ENCODE results near the gene IFT20.

The IFT20 gene

GRCh38 chr17:28335201-28335958, at the start of gene IFT20, which contains the start of gene TNFAIP1:
IFT20 (minus strand) TSS chr17:28335472; CDS start chr17:28331985, 3,487 bp downstream.
TNFAIP1 (plus strand) TSS chr17:28335761; CDS start chr17:28339522, 3,761 bp downstream.
- peak; percentile 98 for DNase-seq (ENCODE audit: low spot score)

GRCh38 chr17:28385037-28385400, 49.7 kb upstream of the IFT20 start:
- no peak for DNase-seq (ENCODE audit: low spot score)

- DNase-seq (ENCODE audit: low spot score), result no peak
These were observed 49.2 kb upstream of the IFT20 start for GRCh38 chr17:28384281-28385036.

GRCh38 chr17:28381141-28381825, 46.0 kb upstream of the IFT20 start:
- DNase-seq (ENCODE audit: low spot score), result no peak

- DNase-seq (ENCODE audit: low spot score), result no peak
These were observed 44.8 kb upstream of the IFT20 start for GRCh38 chr17:28379814-28380801.

GRCh38 chr17:28372945-28373274, 37.6 kb upstream of the IFT20 start:
- DNase-seq (ENCODE audit: low spot score), result no peak

GRCh38 chr17:28372203-28372944, 37.1 kb upstream of the IFT20 start:
- no peak for DNase-seq (ENCODE audit: low spot score)

GRCh38 chr17:28371245-28372202, 36.3 kb upstream of the IFT20 start, which contains the start of gene SARM1:
SARM1 (plus strand) TSS chr17:28371694; CDS start chr17:28372033, 339 bp downstream.
- DNase-seq (ENCODE audit: low spot score), result peak; percentile 17

GRCh38 chr17:28370744-28371103, 35.5 kb upstream of the IFT20 start:
- DNase-seq (ENCODE audit: low spot score), result no peak

- no peak for DNase-seq (ENCODE audit: low spot score)
These were observed 34.9 kb upstream of the IFT20 start, which contains the start of gene VTN for GRCh38 chr17:28370035-28370743. VTN (minus strand) TSS chr17:28370307; CDS start chr17:28370203, 104 bp downstream.

- DNase-seq (ENCODE audit: low spot score), result no peak
These were observed 34.4 kb upstream of the IFT20 start for GRCh38 chr17:28369684-28370034.

- no peak for DNase-seq (ENCODE audit: low spot score)
These were observed 33.8 kb upstream of the IFT20 start for GRCh38 chr17:28368915-28369683.

- DNase-seq (ENCODE audit: low spot score), result no peak
These were observed 33.1 kb upstream of the IFT20 start for GRCh38 chr17:28368306-28368831.

GRCh38 chr17:28367641-28368305, 32.5 kb upstream of the IFT20 start:
- no peak for DNase-seq (ENCODE audit: low spot score)

- no peak for DNase-seq (ENCODE audit: low spot score)
These were observed 31.3 kb upstream of the IFT20 start for GRCh38 chr17:28366605-28367004.

GRCh38 chr17:28365487-28365886, 30.2 kb upstream of the IFT20 start:
- DNase-seq (ENCODE audit: low spot score), result no peak

- DNase-seq (ENCODE audit: low spot score), result no peak
These were observed 29.5 kb upstream of the IFT20 start, which contains the start of gene SEBOX for GRCh38 chr17:28364665-28365363. SEBOX (minus strand) TSS chr17:28365199; CDS start chr17:28365151, 48 bp downstream.
